GM12874 (cell line): ENCODE data around the gene NEURL4.

Experiments
- TF ChIP-seq, protein P1 (sequence below): IDR thresholded peaks from 2 replicates; pipeline ENCODE4 v1.5.1; 2011; ENCODE audit warnings: low read depth, mild to moderate bottlenecking, control low read depth, low read length, moderate library complexity; ENCODE audit not compliant: insufficient read depth

Gene NEURL4

DNA sequence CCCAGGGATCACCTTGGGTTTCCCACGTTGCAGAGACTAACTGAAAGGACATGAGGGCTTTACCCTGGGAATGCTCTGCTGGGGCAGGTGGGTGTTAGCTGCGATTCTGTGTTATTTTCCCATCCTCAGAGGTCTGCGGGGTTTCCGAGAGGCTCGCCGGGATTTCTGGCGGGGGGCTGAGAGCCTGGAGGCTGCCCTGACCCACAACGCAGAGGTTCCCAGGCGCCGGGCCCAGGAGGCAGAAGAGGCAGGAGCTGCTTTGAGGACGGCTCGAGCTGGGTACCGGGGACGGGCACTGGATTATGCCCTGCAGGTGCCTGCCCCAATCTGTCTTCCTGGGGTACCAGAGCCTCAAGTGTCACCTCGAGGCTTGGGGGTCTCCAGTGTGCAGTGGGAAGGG lies 14.1 kb upstream of the NEURL4 start:
- TF ChIP-seq, protein P1, sequence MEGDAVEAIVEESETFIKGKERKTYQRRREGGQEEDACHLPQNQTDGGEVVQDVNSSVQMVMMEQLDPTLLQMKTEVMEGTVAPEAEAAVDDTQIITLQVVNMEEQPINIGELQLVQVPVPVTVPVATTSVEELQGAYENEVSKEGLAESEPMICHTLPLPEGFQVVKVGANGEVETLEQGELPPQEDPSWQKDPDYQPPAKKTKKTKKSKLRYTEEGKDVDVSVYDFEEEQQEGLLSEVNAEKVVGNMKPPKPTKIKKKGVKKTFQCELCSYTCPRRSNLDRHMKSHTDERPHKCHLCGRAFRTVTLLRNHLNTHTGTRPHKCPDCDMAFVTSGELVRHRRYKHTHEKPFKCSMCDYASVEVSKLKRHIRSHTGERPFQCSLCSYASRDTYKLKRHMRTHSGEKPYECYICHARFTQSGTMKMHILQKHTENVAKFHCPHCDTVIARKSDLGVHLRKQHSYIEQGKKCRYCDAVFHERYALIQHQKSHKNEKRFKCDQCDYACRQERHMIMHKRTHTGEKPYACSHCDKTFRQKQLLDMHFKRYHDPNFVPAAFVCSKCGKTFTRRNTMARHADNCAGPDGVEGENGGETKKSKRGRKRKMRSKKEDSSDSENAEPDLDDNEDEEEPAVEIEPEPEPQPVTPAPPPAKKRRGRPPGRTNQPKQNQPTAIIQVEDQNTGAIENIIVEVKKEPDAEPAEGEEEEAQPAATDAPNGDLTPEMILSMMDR, result no peak

- TF ChIP-seq, protein P1, result no peak
Observed at GRCh38 chr17:7341842-7342241, 12.7 kb upstream of the NEURL4 start.

GRCh38 chr17:7340179-7340578 lies 11.0 kb upstream of the NEURL4 start:
- TF ChIP-seq, protein P1, result no peak

GRCh38 chr17:7336240-7337175 lies 7.4 kb upstream of the NEURL4 start, which contains the start of gene ACAP1:
ACAP1 (plus strand) TSS chr17:7336529; CDS start chr17:7336735, 206 bp downstream.
- TF ChIP-seq, protein P1, result no peak

GRCh38 chr17:7334938-7335538 lies 5.9 kb upstream of the NEURL4 start:
- TF ChIP-seq, protein P1, result no peak

DNA sequence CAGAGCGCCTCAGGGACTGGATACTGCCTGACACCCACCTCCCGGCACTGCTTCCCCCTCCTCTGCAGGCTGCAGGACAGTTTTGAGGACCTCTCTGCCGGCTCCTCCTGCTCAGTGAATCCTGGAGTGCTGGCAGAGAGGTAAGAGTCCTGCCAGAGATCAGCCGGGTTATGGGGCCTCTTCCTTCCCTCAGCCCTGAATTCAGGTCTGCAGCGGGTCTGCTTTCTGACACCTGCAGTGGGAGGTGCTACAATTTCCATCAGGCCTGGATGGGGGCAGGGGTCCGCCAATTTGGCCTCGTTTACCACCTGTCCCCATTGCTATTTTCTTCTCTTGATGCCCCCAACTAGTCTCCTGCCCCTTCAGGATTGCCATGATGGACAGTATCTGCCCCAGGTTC lies 3.0 kb upstream of the NEURL4 start:
- TF ChIP-seq, protein P1, result no peak

GRCh38 chr17:7330638-7331015 lies 1.5 kb upstream of the NEURL4 start:
- TF ChIP-seq, protein P1, result no peak
